HG03354 (cell line): ENCODE results near the gene ATP10D.
A peak's percentile ranks its signal among the peaks of the same experiment; 100 is the strongest.

ENCODE experiments used
- ATAC-seq: cut with Tn5 transposase; IDR thresholded peaks from one replicate; pipeline ENCODE4 v1.9.1; 2021; ENCODE audit warnings: mild to moderate bottlenecking; ENCODE audit not compliant: unreplicated experiment, poor library complexity, severe bottlenecking

ATP10D gene

DNA sequence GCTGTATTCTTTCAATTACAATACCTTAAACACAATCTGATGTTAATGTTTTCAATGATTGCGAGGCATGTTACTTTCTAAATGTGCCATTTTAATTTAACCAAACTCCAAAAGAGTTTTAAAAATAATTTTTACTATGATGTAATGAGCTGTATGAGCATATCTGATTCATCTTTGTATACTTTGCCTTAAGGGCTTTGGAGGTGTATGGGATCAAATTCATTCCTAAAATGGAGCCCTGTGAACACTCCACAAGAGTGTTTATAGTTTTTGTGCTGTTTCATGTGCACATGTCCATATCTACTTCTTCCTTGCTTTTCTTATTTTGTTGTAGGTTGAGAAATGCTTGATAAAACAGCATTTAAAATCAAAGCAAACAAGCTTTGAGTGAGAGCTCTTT is 82.4 kb downstream of the ATP10D start:
- ATAC-seq = no peak

DNA sequence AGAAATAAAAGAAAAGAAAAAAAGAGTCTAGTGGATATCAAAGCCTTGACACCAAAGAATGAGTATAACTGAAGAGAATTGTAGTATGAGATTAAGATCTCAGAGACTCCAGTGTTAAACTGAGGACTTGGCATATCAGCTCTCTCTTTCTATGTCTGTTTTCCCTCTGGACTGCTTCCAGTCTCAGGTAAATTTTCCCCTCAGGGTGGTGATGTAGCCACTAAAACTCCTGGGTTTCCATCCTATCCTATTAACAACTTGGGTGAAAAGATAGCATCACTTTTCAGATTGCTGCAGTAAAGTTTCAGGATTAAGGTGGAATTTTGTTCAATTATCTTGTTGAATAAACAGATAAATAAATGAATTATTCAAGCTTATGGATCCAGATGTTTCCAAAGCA is 85.7 kb downstream of the ATP10D start:
- no peak for ATAC-seq

DNA sequence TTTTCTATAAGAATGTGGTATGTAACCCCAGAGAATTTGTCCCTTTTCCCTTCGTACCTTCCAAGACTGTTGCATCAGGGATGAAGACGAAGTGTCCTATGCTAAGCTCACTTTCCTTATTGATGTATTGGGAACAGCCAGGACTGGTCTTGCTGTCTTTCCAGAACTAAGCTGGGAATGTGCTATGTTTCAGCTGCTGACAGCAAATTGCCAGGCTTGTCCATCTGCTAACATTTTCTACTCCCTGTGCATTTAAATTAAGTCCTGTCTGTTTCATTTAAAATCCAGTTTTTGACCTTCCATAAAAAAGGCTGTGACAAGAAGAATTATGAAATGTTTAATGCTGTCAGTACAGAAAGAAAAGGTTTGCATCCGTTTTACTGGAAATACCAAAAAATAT is 87.9 kb downstream of the ATP10D start:
- no peak for ATAC-seq

DNA sequence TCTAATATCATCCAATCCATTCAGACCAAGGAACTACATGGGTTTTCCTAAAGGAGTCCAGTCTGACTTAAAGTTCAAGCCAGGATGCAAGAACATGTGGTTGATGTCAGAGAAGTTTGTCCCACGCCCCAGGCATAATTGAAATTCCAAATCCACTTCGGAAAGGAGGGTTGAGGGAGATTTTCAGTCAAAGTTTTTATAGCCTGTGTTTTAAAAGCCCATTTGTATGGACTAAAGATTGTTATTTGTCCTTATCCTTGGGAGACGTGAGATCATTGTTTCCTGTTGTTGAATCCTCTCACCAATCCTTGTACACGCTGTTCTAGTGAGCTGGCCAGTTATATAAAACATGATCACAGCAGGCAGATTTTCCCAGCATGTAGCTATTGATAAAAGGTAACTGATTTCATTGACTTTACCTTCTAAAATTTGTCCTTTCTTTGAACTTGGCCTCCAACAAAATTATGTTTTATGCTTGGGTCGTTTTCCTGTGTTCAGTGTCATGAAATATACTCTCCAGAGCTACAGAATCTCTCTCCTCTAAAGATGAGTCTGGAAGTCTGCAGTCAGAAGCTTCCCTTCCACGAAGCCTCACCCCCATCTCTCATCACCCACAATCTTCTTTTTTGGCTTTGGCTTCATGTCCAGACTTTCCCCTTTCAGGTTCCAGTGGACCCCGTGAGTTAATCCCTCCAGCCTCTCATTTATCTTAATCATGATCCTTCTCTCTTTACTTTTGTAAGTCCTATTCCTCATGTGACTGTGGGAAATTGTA is 92.9 kb downstream of the ATP10D start:
- no peak for ATAC-seq

DNA sequence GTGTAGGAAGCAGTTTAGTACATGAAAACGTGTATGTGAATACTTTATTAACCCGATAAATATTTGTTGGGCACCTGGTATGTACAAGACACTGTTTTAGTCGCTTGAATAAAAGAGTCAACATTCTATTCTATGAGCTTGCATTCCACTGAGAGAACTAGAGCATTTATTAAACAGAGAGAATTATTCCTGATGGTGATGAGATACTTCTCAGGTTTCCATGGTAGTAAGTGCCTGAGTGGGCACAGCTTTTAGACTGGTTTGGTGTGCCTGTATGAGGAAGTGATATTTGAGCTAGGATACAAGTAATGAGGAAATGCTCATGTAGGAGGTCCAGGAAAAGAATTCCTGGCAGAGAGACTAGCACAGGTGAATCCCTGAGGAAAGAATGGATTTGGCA is 94.2 kb downstream of the ATP10D start:
- ATAC-seq = no peak

DNA sequence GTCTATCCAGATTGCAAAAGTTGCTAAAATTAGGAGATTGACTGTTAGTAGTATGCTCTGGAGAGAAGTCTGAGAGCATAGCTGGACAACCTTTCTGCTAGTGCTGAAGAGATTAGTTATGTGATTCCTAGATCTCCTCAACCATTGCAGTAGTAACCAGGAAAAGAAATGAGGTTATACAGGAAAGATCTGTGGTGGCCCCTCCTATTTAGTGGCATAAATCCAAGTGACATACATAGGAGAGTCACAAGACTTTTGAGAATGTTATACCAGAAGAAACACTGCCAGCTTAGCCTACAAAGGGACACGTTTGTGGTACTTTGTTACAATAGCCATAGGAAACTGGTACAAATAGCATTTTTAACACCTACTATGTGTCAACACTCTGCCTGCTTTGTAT is 105.2 kb downstream of the ATP10D start:
- ATAC-seq = no peak

DNA sequence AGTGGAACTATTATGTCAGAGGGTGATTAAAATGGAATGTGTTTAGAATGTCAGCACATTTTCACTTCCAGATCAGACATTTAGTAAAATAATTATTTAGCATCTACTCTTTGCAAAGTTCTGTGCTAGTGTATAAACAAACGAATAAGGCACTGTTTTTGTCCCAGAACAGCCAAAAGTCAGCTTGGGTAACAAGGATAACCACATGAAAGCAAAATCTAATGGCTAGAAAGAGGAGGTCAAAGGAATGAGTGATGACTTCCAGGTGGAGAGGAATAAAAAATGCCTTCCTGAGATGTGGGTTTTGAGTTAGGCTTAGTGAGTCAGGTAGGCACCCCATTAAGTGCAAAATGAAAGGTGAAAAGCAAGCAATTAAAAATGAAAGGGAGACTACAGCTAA is 112.6 kb downstream of the ATP10D start:
- no peak for ATAC-seq

DNA sequence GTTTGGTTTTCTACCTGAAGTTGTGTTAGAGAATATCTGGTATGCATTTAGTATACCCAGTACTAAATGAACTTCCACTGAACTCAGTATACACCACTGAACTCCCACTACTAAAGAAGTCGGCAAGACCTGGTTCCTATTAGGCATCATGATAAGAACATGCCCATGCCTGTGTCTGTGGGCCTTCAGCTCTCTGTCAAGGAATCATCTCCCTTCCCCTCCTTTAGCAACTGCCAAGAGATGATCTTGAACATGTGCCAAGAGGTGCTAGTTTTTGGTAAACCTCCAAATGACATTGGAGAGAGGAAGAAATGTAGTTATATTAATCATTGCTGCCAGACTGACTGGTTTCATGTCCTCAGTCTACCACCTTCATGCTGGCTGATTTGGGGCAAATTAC is 113.2 kb downstream of the ATP10D start:
- ATAC-seq = no peak

DNA sequence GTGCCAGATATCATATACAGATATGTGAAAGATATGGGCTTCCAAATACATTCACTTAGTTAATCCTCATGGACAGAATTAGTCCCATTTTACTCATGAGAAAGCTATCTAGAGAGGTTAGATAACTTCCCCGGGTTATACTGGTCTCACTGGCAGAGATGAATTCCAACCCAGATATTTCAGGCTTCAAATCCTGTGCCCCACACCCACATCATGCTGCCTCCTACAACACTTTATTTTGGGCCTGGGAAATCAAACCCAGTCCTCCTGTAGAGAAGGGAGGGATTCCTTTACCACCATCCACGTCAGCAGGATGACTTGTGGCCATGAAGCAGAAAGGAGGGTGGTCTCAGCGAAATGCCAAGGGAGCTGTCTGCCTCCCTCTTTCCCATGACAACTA is 113.8 kb downstream of the ATP10D start:
- ATAC-seq = no peak

DNA sequence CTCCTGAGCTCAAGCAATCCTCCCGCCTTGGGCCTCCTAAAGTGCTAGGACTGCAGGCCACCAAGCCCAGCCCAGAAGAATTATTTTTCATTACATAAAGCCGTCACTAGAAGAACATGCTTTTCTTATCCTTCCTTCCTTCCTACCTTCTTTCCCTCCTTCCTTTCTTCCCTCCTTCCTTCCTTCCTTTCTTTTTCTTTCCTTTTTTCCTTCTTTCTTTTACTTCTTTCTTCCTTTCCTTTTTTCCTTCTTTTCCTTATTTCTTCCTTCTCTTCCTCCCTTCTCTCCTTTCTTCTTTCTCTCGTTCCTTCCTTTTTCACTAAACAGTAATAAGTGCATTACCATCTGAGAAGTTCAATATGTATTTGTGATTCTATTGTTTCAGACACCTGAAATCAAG is 121.4 kb downstream of the ATP10D start:
- no peak for ATAC-seq

DNA sequence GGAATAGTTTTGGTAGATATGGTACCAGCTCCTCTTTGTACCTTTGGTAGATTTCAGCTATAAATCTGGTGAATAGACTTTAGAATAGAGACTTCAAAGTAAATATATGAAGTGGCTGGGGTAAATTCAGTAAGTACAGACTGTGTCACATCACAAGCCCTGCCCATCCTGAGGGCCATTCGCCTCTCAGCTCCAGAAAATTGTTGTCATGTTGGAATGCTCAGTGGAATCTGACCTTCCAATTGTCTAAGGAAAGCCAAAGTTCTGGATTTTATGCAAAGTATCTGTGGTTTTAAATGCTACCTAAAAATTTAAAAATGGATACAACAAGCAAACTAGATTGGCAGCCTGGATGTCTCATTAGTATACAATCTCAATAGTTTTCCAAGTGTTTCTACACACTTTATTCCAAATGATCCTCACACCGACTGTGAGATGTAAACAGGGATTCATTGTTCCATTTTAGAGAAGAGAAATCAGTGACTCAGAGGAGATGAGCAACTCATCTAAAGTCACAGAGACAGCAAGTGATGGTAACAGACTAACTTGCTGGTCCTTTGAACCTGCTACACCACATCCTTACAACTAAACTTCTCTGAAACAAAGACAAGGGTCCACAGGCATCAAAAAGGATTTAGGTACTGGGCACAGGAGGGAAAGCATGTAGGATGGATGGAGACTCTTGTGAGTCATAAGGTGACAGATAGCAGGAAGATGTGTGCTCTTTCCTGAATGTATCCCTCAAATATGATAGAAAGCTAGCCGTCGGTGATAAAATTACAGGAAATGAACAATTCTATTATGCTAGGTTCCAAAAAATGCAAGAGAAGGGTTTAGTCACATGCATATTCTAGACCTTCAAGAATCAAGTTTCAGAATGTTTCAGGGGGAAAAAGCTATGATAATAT is 127.3 kb downstream of the ATP10D start:
- ATAC-seq = no peak

DNA sequence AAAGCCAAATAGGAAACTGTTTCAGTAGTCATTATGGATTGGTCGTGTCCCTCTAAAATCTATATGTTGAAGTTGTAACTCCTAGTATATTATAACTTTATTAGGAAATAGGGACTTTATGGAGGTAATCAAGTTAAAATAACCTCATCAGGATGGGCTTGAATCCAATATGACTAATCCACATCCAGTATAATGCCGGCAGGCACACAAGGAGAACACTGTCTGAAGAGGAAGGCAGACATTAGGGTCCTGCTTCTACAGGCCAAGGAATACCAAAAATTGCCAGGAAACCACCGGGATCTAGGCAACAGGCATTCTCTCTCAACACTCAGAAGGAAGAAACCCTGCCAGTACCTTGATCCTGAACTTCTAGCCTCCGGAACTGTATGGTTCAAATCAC is 130.3 kb downstream of the ATP10D start:
- ATAC-seq = no peak

DNA sequence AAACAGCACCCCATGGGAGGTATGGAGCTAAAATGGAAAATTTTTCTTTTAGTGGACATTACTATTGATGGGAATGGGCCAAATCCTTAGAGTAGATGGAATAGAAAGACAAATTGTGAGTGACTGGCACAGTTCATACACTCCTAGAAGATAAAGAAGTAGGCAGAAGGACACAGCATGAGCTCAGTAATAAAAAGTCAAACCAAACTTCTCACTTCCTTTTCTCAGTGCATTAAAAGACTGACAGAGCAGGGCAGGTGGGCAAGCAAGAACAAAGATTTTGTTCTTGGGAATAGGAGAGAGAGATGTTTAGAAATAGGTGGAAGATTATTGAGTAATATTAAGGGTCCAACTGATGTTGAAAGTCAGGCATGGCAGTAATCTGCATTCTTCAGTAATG is 132.5 kb downstream of the ATP10D start:
- ATAC-seq = peak; percentile 58

DNA sequence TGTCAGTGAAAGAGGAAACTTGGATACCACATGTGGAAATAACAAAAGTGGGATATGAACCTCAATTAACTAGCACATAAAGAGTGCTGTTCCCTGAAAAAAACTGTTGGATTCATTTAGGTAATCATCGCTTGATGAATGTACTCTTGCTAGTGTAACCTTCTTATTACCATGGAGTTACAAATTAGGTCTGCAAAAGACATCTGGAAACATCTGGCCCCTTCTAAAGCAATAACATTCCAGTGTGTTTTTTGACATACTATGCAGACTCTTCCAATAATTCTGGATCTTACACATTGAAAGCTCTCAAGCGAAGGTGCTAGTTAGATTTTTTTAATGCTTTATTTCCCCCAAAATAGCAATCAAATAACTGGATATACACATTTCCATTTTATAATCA is 134.6 kb downstream of the ATP10D start:
- no peak for ATAC-seq

DNA sequence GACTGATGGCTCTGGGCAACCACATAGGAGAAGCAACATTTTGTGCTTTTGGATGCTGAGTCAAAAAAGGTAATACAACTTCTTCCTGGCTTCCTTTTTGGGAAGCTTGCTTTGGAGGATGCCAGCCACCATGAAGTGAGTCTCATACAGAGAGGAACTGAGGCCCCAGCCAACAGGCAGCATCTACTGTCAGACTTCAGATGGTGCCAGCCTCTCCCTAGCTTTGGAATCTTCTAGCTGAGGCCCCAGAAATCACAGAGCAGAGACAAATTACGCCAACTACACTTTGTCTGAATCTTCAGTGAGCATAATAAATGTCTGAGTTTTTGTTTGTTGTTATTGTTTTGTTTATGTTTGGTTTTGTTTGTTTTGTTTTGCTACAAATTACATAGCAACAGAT is 136.1 kb downstream of the ATP10D start:
- ATAC-seq = no peak

DNA sequence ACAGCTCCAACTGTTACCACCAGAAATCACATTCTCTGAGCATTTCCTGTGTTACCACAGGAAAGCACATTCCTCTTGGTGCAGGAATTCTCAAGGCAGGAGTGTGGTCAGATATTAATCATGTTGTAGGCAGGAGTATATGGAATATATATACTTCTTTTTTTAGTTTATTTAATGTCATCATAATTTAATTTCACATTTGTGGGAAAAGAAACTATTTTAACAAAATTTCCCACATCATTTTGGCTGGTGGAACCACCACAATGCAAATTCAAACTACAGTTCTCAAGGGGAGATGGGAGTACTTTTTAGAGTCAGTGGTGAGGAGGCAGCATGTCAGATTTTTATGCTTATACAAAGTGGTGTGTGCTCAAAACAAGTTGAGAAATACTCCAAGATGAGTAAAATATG is 139.0 kb downstream of the ATP10D start:
- ATAC-seq = no peak

DNA sequence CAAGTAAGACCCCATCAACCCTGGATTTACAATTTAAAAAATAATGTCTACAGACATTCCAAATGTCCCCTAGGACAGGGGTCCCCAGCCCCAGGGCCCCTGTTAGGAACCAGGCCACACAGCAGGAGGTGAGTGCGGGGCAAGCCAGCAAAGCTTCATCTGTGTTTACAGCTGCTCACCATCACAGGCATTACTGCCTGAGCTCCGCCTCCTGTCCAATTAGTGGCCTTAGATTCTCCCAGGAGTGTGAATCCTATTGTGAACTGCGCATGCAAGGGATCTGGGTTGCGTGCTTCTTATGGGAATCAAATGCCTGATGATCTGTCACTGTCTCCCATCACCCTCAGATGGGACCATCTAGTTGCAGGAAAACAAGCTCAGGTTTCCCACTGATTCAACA is 146.1 kb downstream of the ATP10D start:
- ATAC-seq = no peak

DNA sequence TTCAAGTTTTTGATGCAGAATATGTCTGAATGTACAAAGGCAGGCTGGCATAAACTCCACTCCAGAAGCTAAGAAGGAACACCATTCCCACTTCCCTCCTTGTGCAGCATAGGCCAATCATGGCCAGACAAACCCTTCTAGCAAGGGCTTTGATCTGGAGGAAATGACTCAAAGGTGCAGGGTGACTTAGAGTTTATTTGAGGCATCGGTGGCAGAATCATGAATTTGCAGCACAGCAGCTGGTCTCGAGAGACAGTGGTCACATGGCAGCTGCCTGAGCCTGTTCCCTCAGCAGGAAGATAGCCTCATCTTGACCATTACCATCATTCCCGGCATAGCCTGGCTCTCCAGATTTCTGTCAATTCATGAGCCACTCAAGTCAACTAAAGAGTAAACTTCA is 154.5 kb downstream of the ATP10D start:
- ATAC-seq = no peak

DNA sequence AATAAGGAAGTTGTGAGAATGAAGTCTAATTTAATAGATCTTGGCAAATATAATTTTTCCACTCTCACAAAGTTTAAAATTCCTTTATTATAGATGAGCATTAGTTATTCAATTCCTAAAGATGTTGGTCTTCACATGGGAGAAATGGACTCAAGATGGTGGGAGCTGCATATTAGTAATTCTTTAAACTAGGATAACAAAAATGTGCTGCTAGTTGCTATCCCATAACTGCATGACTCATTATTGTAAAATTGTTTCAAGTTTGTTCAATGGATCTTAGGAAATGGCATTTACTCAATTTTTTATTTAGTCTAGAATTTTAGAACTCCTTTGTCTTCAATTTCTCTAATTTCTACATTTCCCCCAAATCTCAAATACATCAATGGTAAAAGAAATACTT is 155.8 kb downstream of the ATP10D start:
- ATAC-seq = no peak

DNA sequence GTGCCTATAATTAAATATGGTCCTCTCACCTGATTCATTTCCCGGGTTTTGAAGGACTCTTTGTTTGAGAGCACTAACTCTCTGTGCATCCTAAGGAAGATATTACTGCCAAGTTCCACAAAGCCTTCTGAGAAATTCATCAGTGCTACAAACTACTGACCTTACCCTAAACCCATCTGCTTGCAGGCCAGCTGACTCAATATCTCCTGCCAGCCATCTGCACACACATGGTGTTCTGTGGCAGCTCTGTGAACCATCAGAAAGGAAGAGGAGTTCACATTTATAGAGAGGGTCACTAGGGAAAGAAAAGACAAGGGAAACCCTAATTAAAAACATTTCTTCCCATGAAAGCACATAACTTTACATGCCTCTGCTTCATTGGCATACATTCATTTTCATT is 156.7 kb downstream of the ATP10D start:
- no peak for ATAC-seq

DNA sequence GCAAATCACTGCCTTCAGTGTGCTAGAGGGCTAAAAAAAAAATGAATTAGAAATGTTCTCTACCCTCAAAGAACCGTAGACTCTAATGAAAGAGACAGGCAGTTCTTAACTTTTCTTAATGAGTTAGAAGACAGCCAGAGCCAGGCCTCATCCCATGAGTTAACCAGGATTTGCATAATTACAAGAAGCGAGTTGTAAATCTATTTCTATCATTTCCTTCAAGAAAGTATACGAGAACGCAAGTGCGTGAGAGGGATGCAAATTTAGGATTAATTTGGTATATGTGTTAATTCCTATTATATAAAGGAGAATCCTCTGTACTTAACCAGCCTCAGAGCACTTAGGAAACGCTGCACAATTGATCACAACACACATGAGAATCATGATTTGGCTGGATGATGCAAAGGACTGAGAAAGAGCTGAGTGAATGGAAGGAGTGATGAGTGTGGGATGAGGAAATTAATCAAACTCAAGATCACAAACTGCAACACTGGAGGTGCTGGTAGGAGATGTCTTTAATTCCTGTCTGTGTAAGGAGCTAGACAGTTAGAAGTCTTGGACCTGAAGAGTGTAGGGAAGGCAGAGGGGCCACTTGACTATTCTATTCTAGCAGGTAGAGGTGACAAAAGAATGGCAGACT is 157.2 kb downstream of the ATP10D start:
- no peak for ATAC-seq
